T47D (cell line): ENCODE measurements around the gene CD247.

ENCODE experiments used
- DNase-seq, 2 experiments: peaks; one replicate each; pipeline versions ENCODE4 v3.0.0 to v3.0.0-alpha.2; 2011 to 2012; ENCODE audit warnings: low read depth in 1 of 2, low spot score in 1 of 2
- JUND ChIP-seq: IDR thresholded peaks from 2 replicates; pipeline ENCODE4 v1.6.1; 2012; ENCODE audit warnings: low read depth
- in situ Hi-C: cut with HindIII; loops from 2 replicates; pipeline ENCODE4 v1.10.0; 2016; ENCODE audit warnings: low sequenced_read_pairs, low pct_unique_long_range_greater_than_20kb

The CD247 gene

GRCh38 chr1:167440345-167440744 is 78.0 kb downstream of the CD247 start:
- in situ Hi-C loops, result no loop called here
- DNase-seq, result no peak
- TF ChIP-seq JUND, result no peak

DNA sequence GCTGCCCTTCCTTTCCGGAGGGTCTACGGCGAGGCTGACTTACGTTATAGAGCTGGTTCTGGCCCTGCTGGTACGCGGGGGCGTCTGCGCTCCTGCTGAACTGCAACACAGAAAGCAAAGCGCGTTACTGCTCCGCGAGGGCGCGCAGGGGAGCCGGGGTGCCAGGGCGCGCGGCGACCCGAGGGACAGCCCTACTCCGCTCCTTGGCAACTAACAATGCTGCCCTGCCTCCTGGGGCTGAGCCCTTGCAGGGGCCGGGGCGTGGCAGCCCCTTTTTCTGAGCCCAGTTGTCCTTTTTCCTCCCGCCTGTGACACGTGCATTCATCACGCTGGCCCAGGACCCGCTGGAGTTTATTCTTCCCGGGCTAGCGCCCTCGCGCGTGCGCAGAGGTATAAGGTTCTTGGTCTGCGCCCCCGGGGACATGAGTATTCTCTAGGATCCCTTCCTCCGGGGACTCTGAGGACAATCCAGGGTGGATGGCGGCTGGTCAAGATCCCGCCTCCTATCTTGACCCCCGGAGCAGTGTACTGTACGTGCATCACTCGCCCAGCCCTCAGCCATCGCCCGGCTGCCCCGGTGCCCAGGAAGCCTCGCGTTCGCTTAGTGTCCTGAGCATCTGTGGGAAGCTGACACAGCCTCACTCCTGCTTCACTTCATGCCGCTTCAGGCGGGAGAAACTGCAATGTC is 78.9 kb downstream of the CD247 start:
- no peak for DNase-seq
- TF ChIP-seq JUND, result no peak
- in situ Hi-C loops, result no loop called here

- no peak for DNase-seq
- no peak for TF ChIP-seq JUND
- in situ Hi-C loops, result no loop called here
Observed at GRCh38 chr1:167438171-167439138, 79.9 kb downstream of the CD247 start.

GRCh38 chr1:167435484-167435883 is 82.8 kb downstream of the CD247 start:
- no peak for TF ChIP-seq JUND
- in situ Hi-C loops, result no loop called here

DNA sequence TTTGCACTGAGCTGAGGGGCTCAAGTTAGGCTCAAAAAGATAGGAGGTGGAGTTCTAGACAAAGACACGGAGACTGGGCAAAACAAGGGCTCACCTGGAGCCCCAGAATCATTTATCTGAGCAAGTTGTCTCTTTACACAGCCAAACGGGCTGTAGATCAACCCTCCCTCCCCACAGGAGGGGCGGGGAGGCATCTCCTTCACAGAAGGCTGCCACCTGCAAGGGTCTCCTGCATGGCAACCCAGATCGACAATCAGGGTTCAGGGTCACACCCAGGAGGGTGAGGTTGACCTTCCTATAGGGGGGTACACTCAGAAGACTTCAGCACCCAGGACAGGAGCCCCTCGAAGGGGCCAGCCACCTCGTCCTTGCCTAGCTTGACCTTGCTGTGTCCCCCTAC is 84.0 kb downstream of the CD247 start:
- in situ Hi-C loops, result no loop called here
- DNase-seq, result no peak
- TF ChIP-seq JUND, result no peak

More at GRCh38 chr1:167435484-167435883, 82.8 kb downstream of the CD247 start:
- DNase-seq, result no peak

DNA sequence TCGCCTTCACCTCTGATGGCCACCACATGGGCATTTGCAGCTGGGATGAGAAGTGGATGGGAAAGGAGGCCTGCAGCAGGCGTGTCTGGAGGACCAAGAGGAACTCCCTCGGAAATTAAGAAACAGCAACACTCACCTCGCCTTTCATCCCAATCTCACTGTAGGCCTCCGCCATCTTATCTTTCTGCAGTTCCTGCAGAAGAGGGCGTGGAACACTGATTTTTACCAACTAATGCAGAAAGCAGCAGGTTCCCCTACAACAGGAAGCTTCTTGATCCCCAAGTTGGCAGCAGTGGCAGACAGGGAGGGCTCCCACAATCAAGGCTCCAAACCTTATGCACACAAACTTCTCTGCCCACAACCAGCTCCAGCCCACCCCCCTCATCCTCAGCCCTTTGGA is 84.4 kb downstream of the CD247 start:
- in situ Hi-C loops, result no loop called here
- no peak for DNase-seq
- no peak for TF ChIP-seq JUND

- DNase-seq, result no peak
- in situ Hi-C loops, result no loop called here
- no peak for TF ChIP-seq JUND
Observed at GRCh38 chr1:167432780-167433179, 85.5 kb downstream of the CD247 start.

GRCh38 chr1:167431909-167432650 is 86.2 kb downstream of the CD247 start:
- no peak for DNase-seq
- in situ Hi-C loops, result no loop called here
- TF ChIP-seq JUND, result no peak

- TF ChIP-seq JUND, result no peak
- in situ Hi-C loops, result no loop called here
- no peak for DNase-seq
Observed at GRCh38 chr1:167431261-167431908, 86.9 kb downstream of the CD247 start.

DNA sequence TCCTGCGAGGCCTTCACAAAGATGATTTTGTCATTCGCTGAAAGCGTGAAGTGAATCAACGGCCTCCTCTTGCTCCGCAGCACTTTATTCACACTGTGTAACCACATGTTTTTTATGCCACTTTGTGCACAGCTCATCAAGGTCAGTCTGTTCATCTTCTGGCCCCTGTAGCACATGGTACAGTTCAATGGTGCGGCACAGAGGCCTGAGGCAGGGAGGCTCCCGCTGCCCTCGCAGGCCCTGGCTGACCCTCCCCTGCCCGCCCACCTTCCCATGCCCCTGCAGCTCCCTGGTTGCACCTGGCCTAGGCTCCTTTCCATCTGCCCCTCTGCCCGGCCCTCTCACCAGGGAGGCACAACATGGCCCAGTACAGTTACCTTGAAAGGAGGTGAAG is 87.5 kb downstream of the CD247 start:
- in situ Hi-C loops, result no loop called here
- TF ChIP-seq JUND, result no peak

DNA sequence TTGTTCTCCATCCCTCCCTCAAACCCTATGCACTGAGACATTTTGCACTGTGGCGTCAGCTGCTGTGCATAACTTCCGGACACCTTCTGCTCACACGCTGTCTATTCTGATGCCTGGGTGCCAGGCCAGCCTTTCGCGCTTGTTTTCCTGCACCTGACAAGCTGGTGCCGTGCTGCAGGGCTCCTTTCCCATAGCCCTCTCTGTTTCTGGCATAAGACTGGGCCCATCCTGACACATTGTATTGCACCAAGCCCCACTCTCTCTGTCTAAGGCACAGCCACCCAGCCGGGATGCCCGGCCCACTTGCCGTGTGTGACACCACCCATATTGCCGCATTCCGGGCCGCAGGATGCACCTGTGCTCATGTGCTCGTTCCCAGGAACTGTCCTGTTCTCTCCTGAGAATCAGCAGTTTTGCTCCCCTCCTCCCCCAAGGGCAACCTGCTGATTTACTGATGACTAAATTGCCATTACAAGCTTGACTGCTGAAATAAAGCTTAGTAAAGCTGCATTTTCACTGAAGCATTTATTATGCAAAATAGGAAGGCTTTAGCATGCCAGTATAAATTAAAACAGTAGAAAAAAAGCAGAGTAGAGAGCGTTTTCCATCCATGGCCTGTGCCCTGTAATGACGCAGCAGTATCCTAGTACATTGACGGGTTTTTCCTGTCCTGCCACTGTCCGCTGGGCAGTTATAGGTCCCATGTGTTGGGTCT is 88.0 kb downstream of the CD247 start:
- no peak for DNase-seq
- in situ Hi-C loops, result no loop called here
- no peak for TF ChIP-seq JUND

More for the DNA sequence above, 87.5 kb downstream of the CD247 start:
- DNase-seq, result no peak

- in situ Hi-C loops, result no loop called here
- no peak for TF ChIP-seq JUND
- DNase-seq, result no peak
Observed at GRCh38 chr1:167429612-167430011, 88.7 kb downstream of the CD247 start.
